ENCODE measurements around the gene TEKTIP1. TPM values are rescaled to one million over a fixed set of nuclear protein-coding genes. Genes with fewer than 3 reads are reported as not detected.

The TEKTIP1 gene
- total RNA-seq, 1 donor from 2014 or later, result not detected

GRCh38 chr19:3591876-3592613 lies 53.1 kb downstream of the TEKTIP1 start:
- TF ChIP-seq CTCF (IDR thresholded peaks at IDR 0.05; ENCODE audit: insufficient read depth, low read length, poor library complexity, severe bottlenecking), result no peak
- DNase-seq (ENCODE audit: low read depth), result no peak
- no peaks in the 10 kb centered on the region for H3K36me3 ChIP-seq (ENCODE audit: control insufficient read depth, insufficient read depth, low read length)
- H3K4me3 ChIP-seq (ENCODE audit: low read depth, low read length), result no peak overlapping the region
- H3K27me3 ChIP-seq (ENCODE audit: control insufficient read depth, insufficient read depth, low read length), result peaks cover 11% of the 10 kb centered on the region

GRCh38 chr19:3593156-3593555 lies 54.2 kb downstream of the TEKTIP1 start:
- no peak for TF ChIP-seq CTCF (IDR thresholded peaks at IDR 0.05; ENCODE audit: insufficient read depth, low read length, poor library complexity, severe bottlenecking)
- no peaks in the 10 kb centered on the region for H3K36me3 ChIP-seq (ENCODE audit: control insufficient read depth, insufficient read depth, low read length)
- no peak for DNase-seq (ENCODE audit: low read depth)
- H3K27me3 ChIP-seq (ENCODE audit: control insufficient read depth, insufficient read depth, low read length), result peaks cover 11% of the 10 kb centered on the region
- no peak overlapping the region for H3K4me3 ChIP-seq (ENCODE audit: low read depth, low read length)

Other genes with a start within 250 kb of the TEKTIP1 start
- 18.0 and 31.6 TPM in 2 replicates for gene NFIC, start 172.6 kb upstream of the TEKTIP1 start, total RNA-seq
- gene SMIM24, start 58.6 kb upstream of the TEKTIP1 start, total RNA-seq, result 8.1 and 14.7 TPM in 2 replicates
- gene SMIM44, start 55.7 kb upstream of the TEKTIP1 start, total RNA-seq, result 0.62 and 1.2 TPM in 2 replicates
- gene DOHH, start 38.5 kb upstream of the TEKTIP1 start, total RNA-seq, result 32.9 and 33.0 TPM in 2 replicates
- gene FZR1, start 32.9 kb upstream of the TEKTIP1 start, total RNA-seq, result 51.9 and 57.6 TPM in 2 replicates
- gene MFSD12, start 18.4 kb downstream of the TEKTIP1 start, total RNA-seq, result 154 and 222 TPM in 2 replicates
- gene HMG20B, start 33.8 kb downstream of the TEKTIP1 start, total RNA-seq, result 77.8 and 84.5 TPM in 2 replicates
- gene GIPC3, start 46.3 kb downstream of the TEKTIP1 start, total RNA-seq, result 0.21 TPM in 1 of 2 replicates, not detected in the other
- gene TBXA2R, start 67.7 kb downstream of the TEKTIP1 start, total RNA-seq, result 0.04 and 0.21 TPM in 2 replicates
- gene CACTIN, start 87.6 kb downstream of the TEKTIP1 start, total RNA-seq, result 46.6 and 48.7 TPM in 2 replicates
- 26.5 and 26.6 TPM in 2 replicates for gene PIP5K1C, start 161.3 kb downstream of the TEKTIP1 start, total RNA-seq
- gene TJP3, start 169.2 kb downstream of the TEKTIP1 start, total RNA-seq, result 1.7 and 7.8 TPM in 2 replicates
- gene APBA3, start 222.5 kb downstream of the TEKTIP1 start, total RNA-seq, result 39.7 and 50.5 TPM in 2 replicates
- 48.4 and 120 TPM in 2 replicates for gene MRPL54, start 223.5 kb downstream of the TEKTIP1 start, total RNA-seq
- gene RAX2, start 233.1 kb downstream of the TEKTIP1 start, total RNA-seq, result not detected in 2 replicates
- gene MATK, start 247.2 kb downstream of the TEKTIP1 start, total RNA-seq, result 0.50 and 1.2 TPM in 2 replicates

All from kidney epithelial cell (primary cell).